NCI-H2029 treated with DMSO at 0.1 percent for 48 hours (cell line): ENCODE results near the gene ZCCHC3.
"Not testable (repeated sequence)": the region's sequence is repeated elsewhere in the genome, so short reads cannot be mapped to it uniquely, and the experiment has no call there.

Experiments used
- DNase-seq: peaks from one replicate; lab custom pipeline; 2025; lab: John Stamatoyannopoulos, UW

The ZCCHC3 gene, protein sequence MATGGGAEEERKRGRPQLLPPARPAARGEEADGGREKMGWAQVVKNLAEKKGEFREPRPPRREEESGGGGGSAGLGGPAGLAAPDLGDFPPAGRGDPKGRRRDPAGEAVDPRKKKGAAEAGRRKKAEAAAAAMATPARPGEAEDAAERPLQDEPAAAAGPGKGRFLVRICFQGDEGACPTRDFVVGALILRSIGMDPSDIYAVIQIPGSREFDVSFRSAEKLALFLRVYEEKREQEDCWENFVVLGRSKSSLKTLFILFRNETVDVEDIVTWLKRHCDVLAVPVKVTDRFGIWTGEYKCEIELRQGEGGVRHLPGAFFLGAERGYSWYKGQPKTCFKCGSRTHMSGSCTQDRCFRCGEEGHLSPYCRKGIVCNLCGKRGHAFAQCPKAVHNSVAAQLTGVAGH

GRCh38 chr20:297098-297924 is at the start of gene ZCCHC3:
Gene ZCCHC3 (plus strand): TSS chr20:297570. CDS start chr20:297587, 17 bp downstream.
- DNase-seq: peak; percentile 60

- DNase-seq: no peak
These were observed 46.0 kb upstream of the ZCCHC3 start for GRCh38 chr20:251354-251753.

DNA sequence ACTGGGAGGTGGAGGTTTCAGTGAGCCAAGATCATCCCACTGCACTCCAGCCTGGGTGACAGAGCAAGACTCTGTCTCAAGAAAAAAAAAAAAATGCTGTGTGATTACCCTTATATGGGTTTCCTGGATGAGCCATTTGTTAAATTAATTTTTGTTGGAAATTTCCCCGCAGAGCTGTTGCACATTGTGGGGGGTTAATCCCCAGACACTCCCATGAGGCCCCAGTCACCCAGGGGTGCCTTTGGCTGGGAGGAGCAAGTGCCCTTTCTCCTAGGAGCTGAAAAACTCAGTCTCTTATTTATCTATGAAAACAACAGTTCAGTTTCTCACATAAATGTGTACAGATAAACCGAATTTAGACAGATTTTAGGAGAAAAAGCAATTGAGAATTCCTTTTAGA is 44.6 kb upstream of the ZCCHC3 start:
- DNase-seq: no peak

DNA sequence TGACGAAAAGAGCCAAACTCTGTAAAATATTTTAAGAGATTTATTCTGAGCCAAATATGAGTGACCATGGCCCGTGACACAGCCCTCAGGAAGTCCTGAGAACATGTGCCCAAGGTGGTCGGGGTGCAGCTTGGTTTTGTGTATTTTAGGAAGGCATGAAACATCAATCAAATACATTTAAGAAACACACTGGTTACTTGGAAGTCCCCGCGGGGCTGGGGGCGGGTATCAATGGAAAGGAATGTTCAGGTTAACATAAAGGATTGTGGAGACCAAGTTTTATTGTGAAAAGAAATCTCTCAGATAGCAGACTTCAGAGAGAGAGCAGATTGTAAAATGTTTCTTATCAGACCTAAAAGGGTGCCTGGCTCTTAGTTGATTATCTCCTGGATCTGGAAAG is 43.9 kb upstream of the ZCCHC3 start:
- DNase-seq: not testable (repeated sequence)

- no peak for DNase-seq
These were observed 40.0 kb upstream of the ZCCHC3 start, which contains the start of gene DEFB132 for GRCh38 chr20:257419-257818. Gene DEFB132 (plus strand): TSS chr20:257724. CDS start chr20:257779, 55 bp downstream.

- no peak for DNase-seq
These were observed 39.0 kb upstream of the ZCCHC3 start for GRCh38 chr20:258269-258858.

- DNase-seq: no peak
These were observed 38.4 kb upstream of the ZCCHC3 start for GRCh38 chr20:258963-259362.

DNA sequence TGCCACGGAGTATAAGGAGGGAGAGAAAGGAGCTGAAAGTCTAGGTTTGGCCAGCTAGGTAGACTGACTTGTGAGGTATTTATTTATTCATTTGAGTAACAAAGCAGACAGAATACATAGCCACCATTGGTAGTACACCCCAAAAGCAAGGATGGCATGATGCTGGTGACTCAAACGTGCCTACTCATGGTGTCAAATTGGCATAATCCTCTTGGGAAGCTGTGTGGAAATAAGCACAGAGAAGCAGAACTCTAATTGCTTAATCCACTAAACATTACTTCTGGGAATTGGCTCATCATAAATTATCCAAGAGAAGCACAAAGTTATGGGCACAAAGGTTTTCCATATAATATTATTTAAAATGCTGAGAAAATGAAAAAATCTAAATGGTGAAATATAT is 37.4 kb upstream of the ZCCHC3 start:
- DNase-seq: no peak

GRCh38 chr20:263701-264100 is 33.7 kb upstream of the ZCCHC3 start:
- no peak for DNase-seq

DNA sequence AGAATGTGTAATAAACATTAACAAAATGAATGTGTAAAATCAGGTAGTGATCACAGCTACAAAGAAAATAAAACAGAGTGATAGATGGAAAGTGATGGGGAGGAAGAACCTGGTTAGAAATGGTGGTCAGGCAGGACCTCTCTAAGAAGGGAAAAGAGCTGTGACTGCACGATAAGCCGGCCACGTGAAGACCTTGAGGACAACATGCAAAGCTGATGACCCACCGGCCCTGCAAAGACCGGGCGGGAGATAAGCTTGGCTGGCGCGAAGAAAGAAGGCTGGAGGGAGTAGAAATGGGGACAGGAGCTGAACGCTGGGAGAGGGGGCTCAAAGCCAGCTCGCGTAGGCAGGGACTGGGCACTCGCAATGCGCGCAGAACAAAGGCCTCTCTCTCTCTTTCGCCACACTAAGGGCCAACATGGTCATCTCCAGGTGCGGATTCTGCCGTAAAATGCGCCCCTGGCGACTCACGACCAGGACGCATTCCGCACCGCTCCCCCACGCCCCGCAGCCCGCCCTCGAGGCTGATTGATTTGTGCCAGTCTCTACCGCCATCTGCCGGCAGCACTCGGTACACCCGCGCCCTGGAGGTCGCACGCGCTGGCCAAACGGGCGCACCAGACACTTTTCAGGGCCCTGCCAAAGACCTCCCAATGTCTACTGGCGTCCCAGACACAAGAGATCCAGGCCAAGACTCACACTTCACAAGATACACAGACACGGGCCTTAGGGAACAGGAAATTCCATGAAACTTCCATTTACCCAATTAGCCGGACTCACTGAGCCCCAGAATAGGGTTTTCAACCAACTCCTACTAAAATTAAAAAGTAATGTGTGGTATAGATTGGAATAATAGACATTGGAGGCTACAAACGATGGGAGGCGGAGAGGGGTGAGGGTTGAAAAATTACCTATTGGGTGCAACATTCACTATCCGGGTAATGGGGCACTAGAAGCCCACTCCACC is 30.5 kb upstream of the ZCCHC3 start:
- DNase-seq: peak; percentile 39

DNA sequence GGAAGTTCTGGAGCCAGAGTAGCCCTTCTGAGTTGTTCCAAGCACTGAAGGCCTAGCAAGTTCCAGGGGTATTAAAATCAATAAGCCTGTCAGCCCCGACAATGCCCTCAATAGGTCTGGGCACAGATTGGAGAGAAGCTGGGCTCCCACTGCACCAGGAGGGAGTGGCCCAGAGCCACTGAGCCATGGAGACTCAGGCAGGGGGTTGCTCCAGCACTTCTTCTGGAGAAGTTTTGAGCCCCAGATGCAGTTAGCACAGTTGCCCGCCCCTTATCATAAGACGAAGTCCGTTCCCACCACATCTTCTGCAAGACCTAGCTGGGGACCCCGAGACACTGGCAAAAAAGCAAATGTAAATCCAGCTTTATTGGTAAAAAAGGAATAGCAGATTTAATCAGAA is 26.9 kb upstream of the ZCCHC3 start:
- no peak for DNase-seq

GRCh38 chr20:271069-271468 is 26.3 kb upstream of the ZCCHC3 start:
- no peak for DNase-seq

DNA sequence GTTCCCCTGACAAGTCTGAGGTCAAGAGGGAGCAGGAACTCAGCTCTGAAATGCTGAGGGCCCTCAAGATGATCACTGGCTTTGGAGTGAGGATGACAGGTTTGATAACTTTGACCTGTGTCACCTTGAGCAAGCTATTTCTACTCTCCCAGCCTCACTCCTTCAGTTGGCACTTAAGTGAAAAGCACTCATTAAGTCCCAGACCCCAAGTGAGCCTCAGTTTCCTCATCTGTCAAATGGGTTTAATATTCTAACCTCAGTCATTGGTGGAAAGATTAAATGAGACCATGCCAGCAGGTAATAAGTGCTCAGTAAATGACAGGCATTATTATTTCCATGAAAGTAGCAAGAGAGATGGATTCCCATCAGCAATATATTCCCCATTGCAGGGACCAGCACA is 25.8 kb upstream of the ZCCHC3 start:
- DNase-seq: no peak

DNA sequence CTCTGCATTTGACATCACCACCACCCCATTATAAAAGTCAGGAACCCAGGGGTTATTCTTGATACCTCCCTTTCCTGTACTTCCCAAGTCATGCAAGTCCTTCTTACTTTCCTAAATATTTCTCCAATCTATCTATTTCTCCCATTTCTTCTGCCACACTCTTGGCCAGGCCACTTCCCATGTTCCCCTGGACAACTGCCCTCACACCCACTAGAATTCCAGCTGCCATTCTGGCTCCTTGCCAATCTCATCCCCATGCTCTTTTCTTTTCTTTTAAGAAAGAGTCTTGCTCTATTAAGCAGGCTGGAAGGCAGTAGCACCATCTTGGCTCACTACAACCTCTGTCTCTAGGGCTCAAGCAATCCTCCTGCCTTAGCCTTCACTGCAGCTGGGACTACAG is 24.7 kb upstream of the ZCCHC3 start:
- DNase-seq: no peak

- DNase-seq: no peak
These were observed 23.5 kb upstream of the ZCCHC3 start for GRCh38 chr20:273884-274283.

DNA sequence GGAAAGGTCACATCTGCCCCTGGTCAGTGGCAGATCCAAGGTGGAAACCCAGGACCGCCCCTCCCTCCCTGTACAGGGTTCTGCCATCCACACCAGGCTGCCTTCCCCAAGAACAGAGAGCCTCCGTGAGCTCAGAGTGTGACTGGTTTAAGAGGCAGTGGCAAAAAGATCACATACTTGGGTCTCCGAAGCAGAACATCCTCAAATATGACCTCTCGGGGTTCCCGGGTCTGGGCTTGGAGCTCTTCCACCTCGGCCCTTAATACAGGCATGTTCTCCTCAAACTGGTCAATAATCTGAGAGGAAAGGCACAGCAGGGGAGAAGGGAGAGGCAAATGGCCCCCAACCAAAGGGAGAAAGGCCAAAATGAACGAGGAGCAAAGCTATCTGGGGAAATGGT is 21.6 kb upstream of the ZCCHC3 start:
- DNase-seq: no peak

DNA sequence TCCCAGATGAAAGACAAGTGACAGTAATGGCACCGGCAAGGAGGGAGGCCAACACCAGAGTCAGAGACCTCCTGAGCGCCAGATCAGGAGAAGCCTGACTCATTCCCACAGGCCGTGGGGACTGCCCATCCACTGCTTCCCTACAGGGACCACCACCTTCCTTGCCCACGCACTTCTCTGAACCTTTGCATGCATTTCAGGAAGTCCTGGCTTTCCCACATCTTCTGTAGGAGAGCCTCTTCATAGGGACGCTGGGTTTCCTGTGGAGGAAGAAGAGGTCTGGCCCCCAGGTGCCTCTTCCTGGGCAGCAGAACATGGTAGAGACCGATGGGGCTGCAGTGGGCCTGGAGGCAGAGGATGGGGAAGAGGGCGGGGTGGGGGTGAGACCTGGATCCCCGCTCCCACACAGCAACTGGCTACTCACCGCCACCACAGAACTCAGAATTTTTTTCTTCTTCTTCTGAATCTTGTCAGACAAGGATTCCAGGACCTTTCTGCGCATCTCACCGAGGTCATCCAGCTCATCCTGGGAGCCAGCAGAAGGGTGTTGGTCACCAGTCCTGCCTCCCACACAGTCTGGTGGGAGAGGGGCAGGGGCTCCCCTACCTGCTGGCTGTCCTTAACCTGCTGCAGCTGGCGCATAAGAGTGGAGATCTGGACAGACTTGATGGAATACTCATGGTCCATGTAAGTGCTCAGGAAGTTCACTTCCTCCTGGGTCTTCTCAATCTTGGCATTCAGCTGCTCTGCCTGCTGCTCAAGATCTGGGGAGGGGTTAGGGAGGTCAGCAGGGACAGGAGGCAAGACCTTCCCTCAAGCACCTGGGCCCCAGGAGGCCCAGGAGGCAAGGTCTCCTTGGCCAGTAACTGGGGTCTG is 20.5 kb upstream of the ZCCHC3 start:
- DNase-seq: no peak

- DNase-seq: no peak
These were observed 19.9 kb upstream of the ZCCHC3 start for GRCh38 chr20:277496-277781.

- DNase-seq: no peak
These were observed 19.2 kb upstream of the ZCCHC3 start for GRCh38 chr20:278181-278580.

- no peak for DNase-seq
These were observed 18.5 kb upstream of the ZCCHC3 start for GRCh38 chr20:278607-279571.
